T-helper 2 cell treated with Interferon-gamma antibody and Interleukin-4, amounts not matched to agents 5 μg/mL and 100 μg/mL, for 36 hours (primary cell): ENCODE measurements around the gene EPHX1.
"Not testable (repeated sequence)": the region's sequence is repeated elsewhere in the genome, so short reads cannot be mapped to it uniquely, and the experiment has no call there.

Experiments
- DNase-seq: peaks from one replicate; pipeline ENCODE4 v3.0.0; 2021; ENCODE audit warnings: low spot score
- H3K27ac Mint-ChIP-seq: one replicate; pipeline ENCODE4 v1.8.0; 2021; ENCODE audit warnings: mild to moderate bottlenecking, mixed read lengths
- H3K27me3 Mint-ChIP-seq: one replicate; pipeline ENCODE4 v1.8.0; 2021; ENCODE audit warnings: low read depth, mixed read lengths
- H3K36me3 Mint-ChIP-seq: one replicate; pipeline ENCODE4 v1.8.0; 2021; ENCODE audit warnings: low read depth, mixed read lengths
- H3K4me1 Mint-ChIP-seq: one replicate; pipeline ENCODE4 v1.8.0; 2021; ENCODE audit warnings: low read depth, mixed read lengths
- H3K4me3 Mint-ChIP-seq: one replicate; pipeline ENCODE4 v1.8.0; 2022; ENCODE audit warnings: mild to moderate bottlenecking, moderate library complexity, mixed read lengths
- H3K9me3 Mint-ChIP-seq: one replicate; pipeline ENCODE4 v1.8.0; 2021; ENCODE audit warnings: mixed read lengths

Gene EPHX1

GRCh38 chr1:225809842-225810578 lies at the start of gene EPHX1:
EPHX1 (plus strand) TSS chr1:225810124; CDS start chr1:225828730, 18,606 bp downstream.
- Mint-ChIP-seq H3K27me3 (peaks cover 17% of the 10 kb centered on the region), H3K4me3 (peak within 1 kb of the TSS; percentile 83), H3K4me1 (peaks cover 7% of the 10 kb centered on the region), H3K27ac (no peak within 1 kb of the TSS), H3K9me3 (no peaks in the 10 kb centered on the region), H3K36me3 (no peaks in the 10 kb centered on the region)
- DNase-seq: peak; percentile 76

- Mint-ChIP-seq H3K36me3 (no peaks in the 10 kb centered on the region), H3K4me1 (no peaks in the 10 kb centered on the region), H3K9me3 (no peaks in the 10 kb centered on the region), H3K4me3 (no peak overlapping the region), H3K27ac (no peak overlapping the region), H3K27me3 (peaks cover 3% of the 10 kb centered on the region)
- DNase-seq: no peak
These were observed 49.4 kb upstream of the EPHX1 start for GRCh38 chr1:225760531-225760930.

GRCh38 chr1:225761395-225761794 lies 48.5 kb upstream of the EPHX1 start:
- not testable (repeated sequence) for H3K27ac Mint-ChIP-seq, H3K9me3 Mint-ChIP-seq, H3K27me3 Mint-ChIP-seq, H3K36me3 Mint-ChIP-seq, H3K4me3 Mint-ChIP-seq, DNase-seq, H3K4me1 Mint-ChIP-seq

- H3K27me3 Mint-ChIP-seq: peaks cover 3% of the 10 kb centered on the region
- no peaks in the 10 kb centered on the region for H3K36me3 Mint-ChIP-seq
- H3K9me3 Mint-ChIP-seq: no peaks in the 10 kb centered on the region
- DNase-seq: no peak
- H3K4me1 Mint-ChIP-seq: no peaks in the 10 kb centered on the region
- H3K4me3 Mint-ChIP-seq: no peak overlapping the region
- no peak overlapping the region for H3K27ac Mint-ChIP-seq
These were observed 47.9 kb upstream of the EPHX1 start for GRCh38 chr1:225762002-225762441.

- H3K27me3 Mint-ChIP-seq: peaks cover 3% of the 10 kb centered on the region
- H3K36me3 Mint-ChIP-seq: no peaks in the 10 kb centered on the region
- H3K4me1 Mint-ChIP-seq: no peaks in the 10 kb centered on the region
- no peaks in the 10 kb centered on the region for H3K9me3 Mint-ChIP-seq
- no peak overlapping the region for H3K27ac Mint-ChIP-seq
- DNase-seq: no peak
- no peak overlapping the region for H3K4me3 Mint-ChIP-seq
These were observed 47.5 kb upstream of the EPHX1 start for GRCh38 chr1:225762444-225762843.

- Mint-ChIP-seq H3K36me3 (no peaks in the 10 kb centered on the region), H3K27ac (no peak overlapping the region), H3K4me1 (no peaks in the 10 kb centered on the region), H3K27me3 (peaks cover 3% of the 10 kb centered on the region), H3K9me3 (no peaks in the 10 kb centered on the region), H3K4me3 (no peak overlapping the region)
- DNase-seq: no peak
These were observed 46.0 kb upstream of the EPHX1 start for GRCh38 chr1:225763716-225764548.

- Mint-ChIP-seq H3K4me1 (no peaks in the 10 kb centered on the region), H3K4me3 (no peak overlapping the region), H3K27ac (no peak overlapping the region), H3K36me3 (no peaks in the 10 kb centered on the region), H3K9me3 (no peaks in the 10 kb centered on the region), H3K27me3 (no peaks in the 10 kb centered on the region)
- no peak for DNase-seq
These were observed 43.8 kb upstream of the EPHX1 start for GRCh38 chr1:225765982-225766674.

- H3K27ac Mint-ChIP-seq: no peak overlapping the region
- DNase-seq: no peak
- H3K4me3 Mint-ChIP-seq: no peak overlapping the region
- H3K9me3 Mint-ChIP-seq: no peaks in the 10 kb centered on the region
- H3K27me3 Mint-ChIP-seq: no peaks in the 10 kb centered on the region
- no peaks in the 10 kb centered on the region for H3K36me3 Mint-ChIP-seq
- H3K4me1 Mint-ChIP-seq: no peaks in the 10 kb centered on the region
These were observed 42.8 kb upstream of the EPHX1 start for GRCh38 chr1:225766967-225767633.

- Mint-ChIP-seq H3K27ac (no peak overlapping the region), H3K4me1 (no peaks in the 10 kb centered on the region), H3K36me3 (no peaks in the 10 kb centered on the region), H3K4me3 (no peak overlapping the region), H3K9me3 (no peaks in the 10 kb centered on the region), H3K27me3 (no peaks in the 10 kb centered on the region)
- DNase-seq: no peak
These were observed 42.0 kb upstream of the EPHX1 start for GRCh38 chr1:225767634-225768540.

GRCh38 chr1:225768662-225769426 lies 41.1 kb upstream of the EPHX1 start:
- no peaks in the 10 kb centered on the region for H3K36me3 Mint-ChIP-seq
- peaks cover 2% of the 10 kb centered on the region for H3K27me3 Mint-ChIP-seq
- H3K27ac Mint-ChIP-seq: no peak overlapping the region
- no peaks in the 10 kb centered on the region for H3K9me3 Mint-ChIP-seq
- no peak for DNase-seq
- H3K4me3 Mint-ChIP-seq: no peak overlapping the region
- H3K4me1 Mint-ChIP-seq: no peaks in the 10 kb centered on the region

GRCh38 chr1:225769687-225770086 lies 40.2 kb upstream of the EPHX1 start:
- no peak for DNase-seq
- H3K27ac Mint-ChIP-seq: no peak overlapping the region

GRCh38 chr1:225770561-225771248 lies 39.2 kb upstream of the EPHX1 start:
- Mint-ChIP-seq H3K36me3 (no peaks in the 10 kb centered on the region), H3K27me3 (peaks cover 2% of the 10 kb centered on the region), H3K27ac (no peak overlapping the region), H3K9me3 (no peaks in the 10 kb centered on the region), H3K4me3 (no peak overlapping the region), H3K4me1 (peaks cover 1% of the 10 kb centered on the region)
- no peak for DNase-seq

More at GRCh38 chr1:225769687-225770086, 40.2 kb upstream of the EPHX1 start:
- peaks cover 2% of the 10 kb centered on the region for H3K27me3 Mint-ChIP-seq
- no peaks in the 10 kb centered on the region for H3K4me1 Mint-ChIP-seq
- H3K9me3 Mint-ChIP-seq: no peaks in the 10 kb centered on the region
- no peak overlapping the region for H3K4me3 Mint-ChIP-seq
- no peaks in the 10 kb centered on the region for H3K36me3 Mint-ChIP-seq
